Adrenal gland (tissue), 5 donors: ENCODE results near the gene EXOC6B.

Experiments used
- POLR2A ChIP-seq, 2 donors: fragments of 450-650 bp; IDR thresholded peaks; one replicate each; pipeline ENCODE4 v1.6.1; 2017; ENCODE audit warnings: antibody characterized with exemption in 2 of 2, mild to moderate bottlenecking in 2 of 2, moderate library complexity in 1 of 2
- TF ChIP-seq, protein P1 (sequence below), 6 experiments: fragments of 450-650 bp in 4 of 6; fragments of 200-600 bp in 2 of 6; sonication (generic) in 1 of 6; IDR thresholded peaks; 1 replicate in 5 of 6; 2 replicates in 1 of 6; pipeline versions ENCODE4 v1.5.1 to v1.8.0; 2016 to 2021; ENCODE audit warnings: antibody characterized with exemption in 6 of 6, mild to moderate bottlenecking in 2 of 6, moderate library complexity in 1 of 6
- donor health status: DM: no; HTN: no; CAD: no.

DNA sequence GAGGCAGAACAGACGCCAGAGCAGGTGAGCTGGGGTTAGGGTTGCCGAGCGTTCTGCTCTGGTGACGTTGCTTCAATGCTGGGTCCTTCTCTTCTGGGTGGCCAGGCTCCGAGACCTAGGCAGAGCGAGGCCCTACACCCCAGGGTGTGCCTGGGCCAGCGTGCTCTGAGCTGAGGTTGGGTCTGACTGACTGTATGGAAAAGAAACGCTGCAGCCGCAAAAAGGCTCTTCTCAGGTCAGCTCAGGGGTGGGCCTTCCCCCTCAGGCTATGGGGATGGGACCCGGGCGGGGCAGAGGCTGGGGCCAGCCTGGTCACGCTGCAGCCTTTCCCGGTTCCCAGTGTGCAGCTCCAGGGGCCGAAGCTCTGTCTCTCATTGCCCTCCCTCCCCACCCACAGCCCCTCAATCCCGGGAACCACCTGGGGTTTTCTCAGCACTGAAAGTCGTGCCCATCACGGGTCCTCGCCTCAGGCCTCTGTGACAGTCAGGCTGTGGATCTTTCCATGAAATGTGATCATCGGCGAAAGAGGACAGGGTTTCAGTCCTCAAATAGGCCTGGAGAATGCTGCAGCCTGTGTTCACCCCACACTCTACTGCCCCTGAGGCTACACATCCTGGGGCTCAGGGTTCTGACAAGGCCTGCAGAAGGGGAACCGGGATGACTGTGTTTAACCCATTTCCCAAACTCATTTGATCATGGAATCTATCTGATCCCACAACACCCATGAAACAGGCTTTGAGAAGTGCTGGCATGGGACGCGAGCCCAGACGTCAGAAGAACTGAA is 697.6 kb downstream of the EXOC6B start:
- no peak for TF ChIP-seq POLR2A (IDR thresholded peaks at IDR 0.05)
- TF ChIP-seq, protein P1, sequence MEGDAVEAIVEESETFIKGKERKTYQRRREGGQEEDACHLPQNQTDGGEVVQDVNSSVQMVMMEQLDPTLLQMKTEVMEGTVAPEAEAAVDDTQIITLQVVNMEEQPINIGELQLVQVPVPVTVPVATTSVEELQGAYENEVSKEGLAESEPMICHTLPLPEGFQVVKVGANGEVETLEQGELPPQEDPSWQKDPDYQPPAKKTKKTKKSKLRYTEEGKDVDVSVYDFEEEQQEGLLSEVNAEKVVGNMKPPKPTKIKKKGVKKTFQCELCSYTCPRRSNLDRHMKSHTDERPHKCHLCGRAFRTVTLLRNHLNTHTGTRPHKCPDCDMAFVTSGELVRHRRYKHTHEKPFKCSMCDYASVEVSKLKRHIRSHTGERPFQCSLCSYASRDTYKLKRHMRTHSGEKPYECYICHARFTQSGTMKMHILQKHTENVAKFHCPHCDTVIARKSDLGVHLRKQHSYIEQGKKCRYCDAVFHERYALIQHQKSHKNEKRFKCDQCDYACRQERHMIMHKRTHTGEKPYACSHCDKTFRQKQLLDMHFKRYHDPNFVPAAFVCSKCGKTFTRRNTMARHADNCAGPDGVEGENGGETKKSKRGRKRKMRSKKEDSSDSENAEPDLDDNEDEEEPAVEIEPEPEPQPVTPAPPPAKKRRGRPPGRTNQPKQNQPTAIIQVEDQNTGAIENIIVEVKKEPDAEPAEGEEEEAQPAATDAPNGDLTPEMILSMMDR (IDR thresholded peaks at IDR 0.05): no peak
